ENCODE results near the gene TRIM68. TPM values are rescaled to one million over a fixed set of nuclear protein-coding genes. Genes with fewer than 3 reads are reported as not detected.

TRIM68 gene
- total RNA-seq, 1 donor from 2014 or later, result 8.2 TPM

DNA sequence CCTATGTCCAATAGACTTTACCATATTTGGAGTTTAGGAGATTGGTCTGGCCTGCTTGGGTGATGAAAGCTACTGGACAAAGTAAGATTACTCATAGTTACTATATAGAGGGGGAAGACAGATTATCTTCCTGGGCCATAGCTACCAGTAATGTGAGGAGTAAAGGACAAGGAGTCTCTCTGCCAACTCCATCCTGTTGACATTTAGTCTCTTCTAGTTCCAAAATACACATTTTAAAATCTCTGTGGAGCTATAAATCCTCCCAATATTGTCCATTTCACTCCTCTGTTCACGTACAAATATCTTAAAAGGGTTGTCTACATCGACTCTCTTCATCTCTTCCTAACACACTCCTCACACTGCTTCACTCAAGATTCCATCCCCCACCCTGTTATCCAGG lies 28.1 kb upstream of the TRIM68 start:
- H3K9me3 Mint-ChIP-seq, result no peaks in the 10 kb centered on the region
- H3K36me3 Mint-ChIP-seq (ENCODE audit: low read depth), result no peaks in the 10 kb centered on the region
- DNase-seq (ENCODE audit: low spot score), result no peak
- H3K4me3 Mint-ChIP-seq, result no peak overlapping the region
- intact Hi-C loops (cut with micrococcal nuclease), result loop anchor here (2.0 kb wide), 1 partner anchor 27 kb away; the partner anchor contains the start of gene TRIM68
- H3K27me3 Mint-ChIP-seq (ENCODE audit: insufficient read depth), result peaks cover 8% of the 10 kb centered on the region
- no peaks in the 10 kb centered on the region for H3K4me1 Mint-ChIP-seq (ENCODE audit: low read depth)
- H3K27ac Mint-ChIP-seq, result no peak overlapping the region

DNA sequence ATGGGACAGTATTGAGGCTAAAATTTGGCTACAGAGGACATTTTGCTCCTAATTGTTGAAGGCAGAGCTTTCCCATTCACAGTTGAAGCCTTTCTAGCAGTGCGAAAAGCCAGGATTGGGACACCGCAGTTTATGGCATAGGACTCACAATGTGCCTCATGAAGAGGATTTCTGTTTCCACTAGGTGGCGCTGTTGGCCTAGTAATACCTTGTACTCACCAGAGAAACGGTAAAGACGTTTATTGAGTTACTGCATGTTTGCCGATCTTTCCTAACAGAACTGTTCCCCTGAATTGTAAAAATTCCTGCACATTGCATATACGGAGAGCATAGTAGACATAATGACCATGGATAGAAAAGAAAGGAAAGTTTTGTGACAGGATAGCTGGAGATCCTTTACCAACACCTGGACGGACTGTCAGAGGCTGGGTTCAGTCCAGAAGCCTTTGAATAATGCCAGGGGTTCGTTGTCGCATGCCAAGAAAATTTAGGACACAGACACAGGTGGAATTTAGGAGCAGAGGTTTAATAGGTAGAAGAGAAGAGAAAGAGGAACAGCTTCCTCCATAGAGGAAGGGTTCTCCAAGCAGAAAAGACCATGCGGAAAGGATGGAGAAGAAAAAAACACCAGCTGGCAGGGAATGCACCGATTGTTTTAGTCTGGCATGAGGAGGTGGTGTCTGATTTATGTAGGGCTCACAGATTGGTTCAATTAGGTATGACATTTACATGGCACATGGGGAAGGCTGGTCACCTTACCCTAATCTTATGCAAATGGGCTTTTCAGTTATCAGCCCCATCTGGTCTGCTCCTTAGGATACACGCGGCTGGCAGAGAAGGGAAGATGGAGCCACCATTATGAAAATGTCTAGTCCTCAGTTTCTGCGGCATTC lies 18.4 kb upstream of the TRIM68 start:
- peak; percentile 44 for DNase-seq (ENCODE audit: low spot score)
- H3K27me3 Mint-ChIP-seq (ENCODE audit: insufficient read depth), result peaks cover 17% of the 10 kb centered on the region
- peaks cover 5% of the 10 kb centered on the region for H3K9me3 Mint-ChIP-seq
- H3K27ac Mint-ChIP-seq, result no peak overlapping the region
- H3K4me3 Mint-ChIP-seq, result no peak overlapping the region
- H3K4me1 Mint-ChIP-seq (ENCODE audit: low read depth), result no peaks in the 10 kb centered on the region
- intact Hi-C loops (cut with micrococcal nuclease), result loop anchor here (2.0 kb wide), 1 partner anchor 378 kb away; no protein-coding TSS in a partner anchor
- no peaks in the 10 kb centered on the region for H3K36me3 Mint-ChIP-seq (ENCODE audit: low read depth)

DNA sequence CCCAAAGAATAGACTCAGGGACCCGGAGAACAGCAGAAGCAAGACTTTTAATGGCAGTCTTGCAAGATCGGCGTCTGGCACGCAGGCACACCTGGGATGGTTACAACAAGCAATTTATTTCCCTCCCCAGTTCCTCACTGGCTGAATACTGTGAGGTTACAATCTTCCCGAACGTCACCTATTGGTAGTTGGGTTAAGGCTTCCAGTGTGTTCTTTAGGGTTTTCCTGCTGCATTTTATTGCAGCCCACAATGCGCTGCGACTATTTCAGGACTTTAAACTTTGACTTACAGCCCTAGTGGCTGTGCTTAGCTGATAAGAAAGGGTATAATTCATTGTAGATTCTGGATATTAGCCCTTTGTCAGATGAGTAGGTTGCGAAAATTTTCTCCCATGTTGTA lies 11.5 kb upstream of the TRIM68 start:
- intact Hi-C loops (cut with micrococcal nuclease), result no loop called here
- no peak for DNase-seq (ENCODE audit: low spot score)
- Mint-ChIP-seq H3K36me3 (ENCODE audit: low read depth) (no peaks in the 10 kb centered on the region), H3K4me3 (no peak overlapping the region), H3K4me1 (ENCODE audit: low read depth) (no peaks in the 10 kb centered on the region), H3K27me3 (ENCODE audit: insufficient read depth) (peaks cover 3% of the 10 kb centered on the region), H3K9me3 (no peaks in the 10 kb centered on the region), H3K27ac (no peak overlapping the region)

DNA sequence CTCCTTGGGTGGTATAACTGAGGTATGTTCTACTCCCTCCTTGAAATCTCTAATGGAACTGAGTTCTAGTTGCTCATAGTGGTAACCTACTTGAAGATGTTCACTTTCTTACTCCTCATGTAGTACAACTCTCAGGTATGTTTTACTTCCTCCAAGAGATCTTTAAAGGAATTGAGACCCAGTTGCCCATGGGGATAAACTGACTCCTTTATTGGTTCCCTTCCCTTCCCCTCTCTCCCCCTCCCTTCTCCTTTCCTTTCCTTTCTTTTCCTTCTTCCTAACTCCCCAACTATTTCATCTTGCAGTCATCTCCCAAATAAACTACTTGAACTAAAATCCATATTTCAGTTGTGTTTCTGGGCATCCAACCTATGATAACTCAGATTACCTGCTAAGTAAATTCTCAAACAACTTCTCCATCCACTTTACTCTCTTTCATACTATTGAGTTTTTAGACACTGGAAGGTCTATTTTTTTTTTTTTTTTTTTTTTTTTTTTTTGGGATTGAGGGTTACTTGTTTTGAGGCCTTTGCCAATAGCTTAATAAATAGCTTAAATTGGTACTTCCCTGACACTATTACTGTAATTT lies 7.9 kb upstream of the TRIM68 start:
- Mint-ChIP-seq H3K4me1 (ENCODE audit: low read depth) (no peaks in the 10 kb centered on the region), H3K27ac (no peak overlapping the region), H3K36me3 (ENCODE audit: low read depth) (no peaks in the 10 kb centered on the region), H3K27me3 (ENCODE audit: insufficient read depth) (peaks cover 4% of the 10 kb centered on the region), H3K9me3 (no peaks in the 10 kb centered on the region), H3K4me3 (no peak overlapping the region)
- intact Hi-C loops (cut with micrococcal nuclease), result no loop called here
- no peak for DNase-seq (ENCODE audit: low spot score)

DNA sequence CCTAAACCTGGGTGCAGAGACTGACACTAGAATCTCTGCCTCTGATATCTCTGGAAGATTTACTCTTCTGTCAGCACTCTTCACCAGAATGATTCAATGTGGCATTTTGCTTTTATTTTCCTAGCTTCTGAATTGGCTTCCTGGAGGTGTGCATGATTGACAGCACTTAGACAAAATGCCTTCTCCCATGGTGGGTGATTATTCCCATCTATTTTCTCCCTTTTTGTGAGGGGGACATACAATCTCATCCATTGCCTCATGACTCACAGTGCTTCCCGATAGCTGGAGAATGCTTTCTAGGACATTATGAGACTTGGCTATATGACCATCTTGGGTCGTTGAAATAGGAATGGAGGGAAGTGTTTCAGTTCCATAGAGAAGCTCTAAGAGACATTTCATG lies 4.0 kb upstream of the TRIM68 start:
- Mint-ChIP-seq H3K27ac (no peak overlapping the region), H3K9me3 (peaks cover 3% of the 10 kb centered on the region), H3K27me3 (ENCODE audit: insufficient read depth) (peaks cover 2% of the 10 kb centered on the region), H3K4me1 (ENCODE audit: low read depth) (peaks cover 35% of the 10 kb centered on the region), H3K4me3 (no peak overlapping the region), H3K36me3 (ENCODE audit: low read depth) (no peaks in the 10 kb centered on the region)
- no peak for DNase-seq (ENCODE audit: low spot score)
- intact Hi-C loops (cut with micrococcal nuclease), result no loop called here

DNA sequence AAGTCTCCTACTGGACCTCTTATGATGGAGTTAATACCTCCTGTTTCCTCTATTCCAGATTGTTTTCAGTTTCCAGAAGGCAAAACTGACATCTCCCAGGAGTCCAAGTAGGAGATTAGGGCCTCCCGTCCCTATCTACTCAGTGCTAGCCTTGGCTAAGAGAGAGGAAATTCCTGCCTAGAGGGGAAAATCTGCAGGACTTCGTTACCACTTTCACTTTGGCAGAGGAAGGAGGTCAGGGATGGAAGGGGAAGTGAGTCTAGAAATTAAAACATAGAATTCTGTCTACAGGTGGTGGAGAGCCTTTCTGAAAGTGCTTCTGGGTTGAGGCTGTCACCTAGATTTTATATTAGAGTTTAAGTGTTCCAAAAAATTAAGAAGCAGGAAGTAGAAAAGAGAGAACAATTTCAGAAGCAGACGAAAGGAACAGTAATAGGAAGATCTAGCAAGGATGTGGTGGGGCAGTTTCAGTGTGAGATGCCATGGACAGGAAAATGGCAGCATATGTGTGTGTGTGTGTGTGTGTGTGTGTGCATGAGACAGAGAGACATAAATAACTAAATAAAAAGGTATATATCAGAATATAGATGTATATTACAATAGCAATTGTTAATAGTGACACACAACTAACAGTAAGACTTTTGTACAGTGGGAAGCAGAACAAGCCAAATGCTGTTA lies 2.4 kb upstream of the TRIM68 start:
- Mint-ChIP-seq H3K4me3 (peak overlapping the region; percentile 58), H3K9me3 (peaks cover 3% of the 10 kb centered on the region), H3K4me1 (ENCODE audit: low read depth) (peaks cover 46% of the 10 kb centered on the region), H3K36me3 (ENCODE audit: low read depth) (no peaks in the 10 kb centered on the region), H3K27me3 (ENCODE audit: insufficient read depth) (peaks cover 2% of the 10 kb centered on the region), H3K27ac (peak overlapping the region; percentile 1)
- no peak for DNase-seq (ENCODE audit: low spot score)
- intact Hi-C loops (cut with micrococcal nuclease), result no loop called here

DNA sequence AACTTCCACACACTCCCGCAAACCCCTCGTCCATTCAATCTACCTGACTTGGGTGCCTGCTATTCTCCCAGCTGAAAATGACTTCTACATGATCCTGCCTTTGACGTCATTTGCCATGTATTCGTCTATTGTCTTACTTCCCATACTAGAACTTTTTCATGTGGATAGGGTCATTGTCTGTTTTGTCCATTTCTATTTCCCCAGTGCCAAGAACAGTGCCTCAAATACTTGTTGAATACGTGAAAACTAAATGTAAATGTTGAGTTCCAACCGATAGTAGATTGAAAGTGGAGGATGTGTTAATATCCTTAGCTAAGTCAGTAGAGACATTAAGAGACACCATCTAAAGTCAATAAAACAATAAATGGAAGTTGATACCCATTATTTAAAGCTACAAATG lies 935 bp downstream of the TRIM68 start:
- no peak for DNase-seq (ENCODE audit: low spot score)
- Mint-ChIP-seq H3K9me3 (peaks cover 3% of the 10 kb centered on the region), H3K4me3 (peak overlapping the region; percentile 92), H3K27ac (peak overlapping the region; percentile 88), H3K4me1 (ENCODE audit: low read depth) (peaks cover 46% of the 10 kb centered on the region), H3K27me3 (ENCODE audit: insufficient read depth) (no peaks in the 10 kb centered on the region), H3K36me3 (ENCODE audit: low read depth) (peaks cover 14% of the 10 kb centered on the region)
- intact Hi-C loops (cut with micrococcal nuclease), result loop anchor here (5.0 kb wide), 2 partner anchors 420 to 1085 kb away; no protein-coding TSS in a partner anchor

DNA sequence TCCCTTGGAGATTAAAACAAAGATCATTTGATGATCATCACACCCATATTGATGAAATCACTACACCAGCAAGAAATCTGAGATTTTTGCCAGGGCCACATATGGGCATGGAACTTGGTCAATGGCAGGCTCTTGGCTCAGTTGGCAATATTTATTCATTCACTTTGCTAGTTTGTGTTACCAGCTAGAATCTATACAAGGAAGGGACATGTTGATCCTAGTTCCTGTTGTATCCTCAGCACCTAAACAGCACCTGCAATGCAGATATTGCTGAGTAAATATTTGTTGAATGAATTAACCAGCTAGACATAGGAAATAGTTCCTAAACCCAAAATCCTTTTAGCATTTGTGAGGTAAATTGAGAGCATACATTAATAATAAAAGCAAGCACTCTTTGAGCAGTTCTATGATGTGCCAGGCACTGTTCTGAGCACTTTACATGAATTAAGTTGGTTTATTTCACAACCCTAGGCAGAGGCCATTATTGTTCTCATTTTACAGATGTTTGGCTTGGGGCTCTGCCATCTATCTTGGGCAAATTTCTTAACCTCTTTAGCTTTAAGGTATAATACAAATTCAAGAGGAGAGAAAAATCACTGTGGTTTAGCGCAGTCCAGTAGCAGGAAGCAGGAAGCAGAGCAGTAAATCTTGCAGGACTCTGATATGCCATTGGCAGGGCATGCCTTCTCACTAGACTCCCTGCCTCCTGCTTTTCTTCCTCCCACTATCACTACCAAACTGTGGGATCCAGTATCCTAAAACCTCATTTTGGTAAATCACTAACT lies 1.6 kb downstream of the TRIM68 start:
- H3K4me1 Mint-ChIP-seq (ENCODE audit: low read depth), result peaks cover 46% of the 10 kb centered on the region
- H3K27ac Mint-ChIP-seq, result no peak overlapping the region
- DNase-seq (ENCODE audit: low spot score), result no peak
- peak overlapping the region; percentile 92 for H3K4me3 Mint-ChIP-seq
- peaks cover 16% of the 10 kb centered on the region for H3K36me3 Mint-ChIP-seq (ENCODE audit: low read depth)
- intact Hi-C loops (cut with micrococcal nuclease), result loop anchor here (5.0 kb wide), 2 partner anchors 419 to 1086 kb away; no protein-coding TSS in a partner anchor
- H3K27me3 Mint-ChIP-seq (ENCODE audit: insufficient read depth), result no peaks in the 10 kb centered on the region
- peaks cover 3% of the 10 kb centered on the region for H3K9me3 Mint-ChIP-seq

DNA sequence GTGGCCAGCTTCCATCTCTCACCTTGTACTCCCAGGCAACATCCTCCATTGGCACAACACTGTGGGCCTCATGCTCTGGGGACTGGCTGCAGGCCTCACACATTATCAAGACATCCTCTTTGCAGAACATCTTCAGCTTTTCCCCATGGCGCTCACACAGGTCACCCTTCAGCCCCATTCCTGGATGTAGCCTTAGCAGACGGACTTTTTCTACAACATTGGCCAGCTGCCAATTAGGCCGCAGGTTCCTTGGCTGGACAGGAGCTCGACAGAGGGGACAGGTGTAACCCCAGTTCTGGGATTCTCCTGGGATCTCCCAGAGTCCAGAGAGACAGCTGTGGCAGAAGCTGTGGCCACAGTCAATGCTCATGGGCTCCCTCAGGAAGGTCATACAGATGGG lies 3.0 kb downstream of the TRIM68 start:
- peaks cover 39% of the 10 kb centered on the region for H3K4me1 Mint-ChIP-seq (ENCODE audit: low read depth)
- no peaks in the 10 kb centered on the region for H3K27me3 Mint-ChIP-seq (ENCODE audit: insufficient read depth)
- H3K4me3 Mint-ChIP-seq, result no peak overlapping the region
- no peak for DNase-seq (ENCODE audit: low spot score)
- peaks cover 3% of the 10 kb centered on the region for H3K9me3 Mint-ChIP-seq
- intact Hi-C loops (cut with micrococcal nuclease), result loop anchor here (5.0 kb wide), 2 partner anchors 418 to 1087 kb away; no protein-coding TSS in a partner anchor
- peaks cover 26% of the 10 kb centered on the region for H3K36me3 Mint-ChIP-seq (ENCODE audit: low read depth)
- no peak overlapping the region for H3K27ac Mint-ChIP-seq

DNA sequence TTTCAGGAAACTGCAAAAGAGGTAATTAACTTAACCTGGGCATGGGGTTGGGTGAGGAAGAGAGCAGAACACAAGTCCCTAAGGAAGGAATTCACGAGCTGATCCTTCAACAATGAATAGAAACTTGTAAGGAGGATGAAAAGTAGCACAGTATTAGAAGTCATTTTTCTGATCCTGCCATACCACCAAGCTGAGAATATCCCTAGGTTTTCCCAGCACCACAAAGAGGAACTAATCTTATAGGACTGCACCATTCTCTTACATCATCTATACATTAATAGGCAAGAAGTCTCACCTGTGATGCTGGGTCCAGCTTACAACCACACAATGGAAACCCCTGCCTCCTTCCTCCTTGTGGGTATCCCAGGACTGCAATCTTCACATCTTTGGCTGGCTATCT lies 14.3 kb downstream of the TRIM68 start, which contains the start of gene OR52I1:
TSS of gene OR52I1 (plus strand) at position 301 of the 400 bp plus-strand sequence. CDS start at position 301, 0 bp downstream.
- no peak within 1 kb of the TSS for H3K27ac Mint-ChIP-seq
- intact Hi-C loops (cut with micrococcal nuclease), result no loop called here
- DNase-seq (ENCODE audit: low spot score), result no peak
- H3K36me3 Mint-ChIP-seq (ENCODE audit: low read depth), result peaks cover 7% of the 10 kb centered on the region
- no peaks in the 10 kb centered on the region for H3K27me3 Mint-ChIP-seq (ENCODE audit: insufficient read depth)
- H3K9me3 Mint-ChIP-seq, result no peaks in the 10 kb centered on the region
- no peak within 1 kb of the TSS for H3K4me3 Mint-ChIP-seq
- no peaks in the 10 kb centered on the region for H3K4me1 Mint-ChIP-seq (ENCODE audit: low read depth)

DNA sequence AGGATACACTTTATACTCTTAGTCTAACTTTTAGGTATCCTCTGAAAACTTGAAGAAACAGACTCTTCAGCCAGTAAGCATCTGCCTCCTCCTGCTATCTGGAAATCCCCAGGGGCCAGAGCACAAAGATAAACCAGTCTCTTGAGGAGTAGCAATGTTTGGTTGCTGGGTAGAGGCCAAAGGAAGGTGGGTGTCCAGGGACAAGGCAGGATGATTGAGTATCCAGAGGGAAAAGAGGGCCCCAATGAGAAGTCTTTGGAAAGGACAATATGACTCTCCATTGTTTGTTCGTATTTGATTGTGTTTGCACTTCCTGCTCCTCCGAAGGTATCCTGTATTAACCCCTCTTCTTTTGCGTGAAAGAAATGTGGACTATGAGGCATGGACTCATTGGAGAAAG lies 19.0 kb downstream of the TRIM68 start:
- intact Hi-C loops (cut with micrococcal nuclease), result no loop called here
- no peak overlapping the region for H3K4me3 Mint-ChIP-seq
- DNase-seq (ENCODE audit: low spot score), result no peak
- H3K27me3 Mint-ChIP-seq (ENCODE audit: insufficient read depth), result peaks cover 1% of the 10 kb centered on the region
- no peaks in the 10 kb centered on the region for H3K9me3 Mint-ChIP-seq
- no peaks in the 10 kb centered on the region for H3K4me1 Mint-ChIP-seq (ENCODE audit: low read depth)
- no peak overlapping the region for H3K27ac Mint-ChIP-seq
- no peaks in the 10 kb centered on the region for H3K36me3 Mint-ChIP-seq (ENCODE audit: low read depth)

DNA sequence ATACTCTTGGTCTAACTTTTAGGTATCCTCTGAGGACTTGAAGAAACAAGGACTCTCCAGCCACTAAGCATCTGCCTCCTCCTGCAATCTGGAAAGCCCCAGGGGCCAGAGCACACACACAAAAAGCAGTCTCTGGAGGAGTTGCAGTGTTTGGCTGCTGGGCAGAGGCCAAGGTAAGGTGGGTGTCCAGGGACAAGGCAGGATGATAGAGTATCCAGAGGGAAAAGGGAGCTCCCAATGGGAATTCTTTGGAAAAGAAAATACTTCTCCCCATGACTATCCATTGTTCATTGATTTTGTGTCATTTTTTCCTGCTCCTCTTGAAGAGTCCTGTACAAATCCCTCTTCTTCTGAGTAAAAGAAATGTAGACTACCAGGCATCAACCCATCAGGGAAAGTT lies 26.6 kb downstream of the TRIM68 start, which contains the start of gene OR52I2:
TSS of gene OR52I2 (plus strand) at position 301 of the 400 bp plus-strand sequence.
- peaks cover 6% of the 10 kb centered on the region for H3K27me3 Mint-ChIP-seq (ENCODE audit: insufficient read depth)
- no peak for DNase-seq (ENCODE audit: low spot score)
- H3K4me1 Mint-ChIP-seq (ENCODE audit: low read depth), result peaks cover 4% of the 10 kb centered on the region
- intact Hi-C loops (cut with micrococcal nuclease), result no loop called here
- H3K27ac Mint-ChIP-seq, result no peak within 1 kb of the TSS
- no peaks in the 10 kb centered on the region for H3K36me3 Mint-ChIP-seq (ENCODE audit: low read depth)
- no peak within 1 kb of the TSS for H3K4me3 Mint-ChIP-seq
- H3K9me3 Mint-ChIP-seq, result no peaks in the 10 kb centered on the region

Measured in activated T-helper 1 cell treated with anti-CD3 and anti-CD28 coated beads, Interleukin-12 subunit alpha, Interleukin-12 subunit beta, Interleukin-2, Interleukin-4 antibody, amounts not matched to agents 30 ng/mL and 10 ng/mL and 1 ng/mL, durations not matched to agents 14 hours and 24 hours and 36 hours (primary cell).